HT1080 (cell line): ENCODE measurements around the gene RASL12. TPM values are rescaled to one million over a fixed set of nuclear protein-coding genes. Genes with fewer than 3 reads are reported as not detected.
"Not testable (repeated sequence)": the region's sequence is repeated elsewhere in the genome, so short reads cannot be mapped to it uniquely, and the experiment has no call there.

Experiments used
- DNase-seq: peaks from one replicate; pipeline ENCODE4 v3.0.0-alpha.2; 2015; ENCODE audit warnings: low read depth
- total RNA-seq: library from RNA; depleted of rRNA; stranded (reverse); fragments of >200 nt; shearing (Covaris generic); gene quantifications from 2 replicates; pipeline ENCODE4 v1.2.3, GENCODE V29; 2014

RASL12 gene
- total RNA-seq, 1 experiment from 2014 or later = not detected

- not testable (repeated sequence) for DNase-seq
Measured at GRCh38 chr15:65075607-65076395, 8.0 kb upstream of the RASL12 start.

DNA sequence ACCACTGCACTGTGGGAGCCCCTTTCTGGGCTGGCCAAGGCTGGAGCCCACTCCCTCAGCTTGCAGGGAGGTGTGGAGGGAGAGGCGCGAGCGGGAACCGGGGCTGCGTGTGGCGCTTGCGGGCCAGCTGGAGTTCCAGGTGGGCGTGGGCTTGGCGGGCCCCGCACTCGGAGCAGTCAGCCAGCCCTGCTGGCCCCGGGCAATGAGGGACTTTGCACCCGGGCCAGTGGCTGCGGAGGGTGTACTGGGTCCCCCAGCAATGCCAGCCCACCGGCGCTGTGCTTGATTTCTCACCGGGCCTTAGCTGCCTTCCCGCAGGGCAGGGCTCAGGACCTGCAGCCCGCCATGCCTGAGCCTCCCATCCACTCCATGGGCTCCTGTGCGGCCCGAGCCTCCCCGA is 7.2 kb upstream of the RASL12 start:
- not testable (repeated sequence) for DNase-seq

- no peak for DNase-seq
Measured at GRCh38 chr15:65072617-65073016, 4.8 kb upstream of the RASL12 start.

GRCh38 chr15:65072027-65072426 is 4.2 kb upstream of the RASL12 start:
- DNase-seq = no peak

DNA sequence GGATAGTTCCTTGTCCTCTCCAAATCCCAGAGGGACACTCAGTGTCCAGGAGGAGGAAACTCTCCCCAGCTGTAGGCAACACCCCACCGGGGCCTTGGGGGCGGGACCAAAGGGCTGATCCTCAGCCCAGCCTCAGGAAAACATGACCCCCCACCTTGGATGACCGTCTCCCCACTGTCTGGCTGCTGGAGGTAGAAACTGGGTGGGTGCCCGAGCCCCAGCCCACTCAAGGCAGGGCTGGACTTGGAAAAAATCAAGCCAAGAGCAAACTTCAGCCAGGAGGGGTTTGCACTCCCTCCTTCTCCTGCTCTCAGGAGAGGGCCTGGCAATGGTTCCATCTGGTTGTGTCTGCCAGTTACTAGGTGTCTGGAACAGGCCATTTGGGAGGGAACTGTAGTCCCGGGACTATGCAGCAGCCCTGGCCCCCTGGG is 3.6 kb upstream of the RASL12 start:
- DNase-seq = no peak

- DNase-seq = no peak
Measured at GRCh38 chr15:65069779-65070546, 2.2 kb upstream of the RASL12 start.

GRCh38 chr15:65069179-65069578 is 1.4 kb upstream of the RASL12 start:
- DNase-seq = no peak

GRCh38 chr15:65068403-65068788 is 605 bp upstream of the RASL12 start:
- no peak for DNase-seq

DNA sequence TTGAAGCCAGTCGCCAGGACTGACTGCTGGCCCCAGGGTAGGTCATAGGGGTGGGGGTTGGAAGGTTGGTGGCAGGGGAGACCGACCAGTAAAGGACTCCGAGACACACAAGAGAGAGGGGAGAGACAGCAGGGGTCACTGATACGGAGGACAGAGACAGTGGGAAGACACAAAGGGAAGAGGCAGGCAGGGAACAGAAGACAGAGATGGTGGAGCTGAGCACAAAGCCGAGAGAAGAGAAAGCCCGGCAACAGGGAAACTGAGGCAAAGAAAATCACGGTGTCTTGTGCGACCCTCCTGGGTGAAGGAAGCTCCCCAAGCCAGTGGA is 510 bp downstream of the RASL12 start:
- no peak for DNase-seq

DNA sequence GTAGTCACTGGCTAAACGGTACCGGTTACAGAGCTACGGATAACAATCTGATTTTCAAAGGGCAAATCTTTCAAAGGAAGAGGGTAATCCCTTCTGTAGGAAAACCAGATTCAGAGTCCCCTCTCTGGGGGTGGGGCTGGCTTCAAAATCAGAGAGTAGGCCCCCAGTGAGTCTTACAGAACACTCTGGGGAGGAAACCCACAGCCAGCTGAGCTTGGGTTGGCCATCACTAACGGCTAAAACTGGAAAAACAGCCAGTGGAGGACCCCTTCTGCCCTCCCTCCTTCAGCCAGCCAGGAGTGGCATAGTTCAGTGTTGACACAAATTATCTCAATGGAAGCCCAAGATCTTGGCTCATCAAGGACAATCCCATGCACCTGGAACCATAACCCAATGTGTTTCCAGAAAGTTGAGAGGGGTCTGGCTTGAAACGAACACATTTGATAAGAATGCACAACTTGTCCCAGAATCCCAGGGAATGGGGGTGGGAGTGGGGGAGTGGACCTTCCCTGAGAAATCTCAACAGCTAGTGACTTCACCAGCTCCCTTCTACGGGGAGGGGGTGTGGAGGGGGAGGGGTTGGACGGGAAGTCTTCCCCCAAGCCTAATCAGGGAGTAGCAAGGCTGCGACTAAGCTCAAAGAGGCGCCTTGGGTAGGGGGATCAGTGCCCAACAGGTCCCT is 1.0 kb downstream of the RASL12 start:
- DNase-seq = no peak

- no peak for DNase-seq
Measured at GRCh38 chr15:65066001-65066634, 1.7 kb downstream of the RASL12 start.

- DNase-seq = no peak
Measured at GRCh38 chr15:65062726-65063125, 5.1 kb downstream of the RASL12 start.

GRCh38 chr15:65062061-65062460 is 5.7 kb downstream of the RASL12 start:
- DNase-seq = no peak

GRCh38 chr15:65060641-65061397 is 7.0 kb downstream of the RASL12 start:
- no peak for DNase-seq

GRCh38 chr15:65059931-65060596 is 7.7 kb downstream of the RASL12 start:
- no peak for DNase-seq

- no peak for DNase-seq
Measured at GRCh38 chr15:65059369-65059750, 8.4 kb downstream of the RASL12 start.

DNA sequence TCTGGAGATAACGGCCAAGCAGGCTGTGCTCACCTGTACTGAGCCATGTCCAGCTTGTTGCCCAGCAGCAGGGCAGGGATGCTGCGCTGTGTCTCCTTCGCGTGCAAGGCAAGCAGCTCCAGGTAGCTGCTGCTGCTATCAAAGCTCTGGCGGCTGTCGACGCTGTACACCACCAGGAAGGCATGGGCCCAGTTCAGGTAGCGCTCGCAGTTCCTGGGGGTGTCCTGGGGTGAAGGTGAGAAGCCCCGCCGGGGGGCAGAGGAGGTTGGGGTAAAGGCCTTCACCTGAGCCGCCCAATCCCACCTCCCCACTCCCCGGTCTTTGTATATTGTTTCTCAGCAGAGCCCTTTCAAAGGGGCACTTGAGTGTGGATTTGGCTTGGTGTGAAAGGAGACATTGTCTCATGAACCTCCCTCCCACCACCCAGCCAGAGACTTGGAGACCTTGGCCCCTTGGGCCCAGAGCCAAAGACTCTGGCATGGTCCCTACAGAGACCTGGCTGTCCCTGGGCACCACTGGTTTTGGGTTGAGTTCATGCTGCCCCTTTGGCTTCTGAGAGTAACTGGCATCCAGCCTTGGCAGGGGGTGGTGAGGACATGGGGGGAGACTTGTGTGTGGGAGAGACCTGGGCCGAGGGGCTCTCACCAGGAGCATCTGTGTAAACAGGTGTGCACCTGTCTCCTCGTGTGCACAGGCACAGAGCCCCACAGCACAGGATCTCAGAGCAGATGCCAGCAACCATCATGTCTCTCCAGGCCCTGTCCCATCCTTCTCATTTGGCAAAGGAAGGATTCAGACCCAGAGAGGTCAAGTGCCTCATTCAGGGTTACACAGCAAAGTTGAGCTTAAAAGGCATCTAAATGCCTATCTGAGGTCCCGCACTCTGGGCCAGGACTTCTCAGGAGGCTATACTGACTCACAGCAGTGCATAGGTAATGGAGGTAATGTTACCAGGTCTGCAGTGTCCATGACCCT is 9.1 kb downstream of the RASL12 start:
- no peak for DNase-seq

GRCh38 chr15:65057549-65057940 is 10.2 kb downstream of the RASL12 start:
- no peak for DNase-seq

DNA sequence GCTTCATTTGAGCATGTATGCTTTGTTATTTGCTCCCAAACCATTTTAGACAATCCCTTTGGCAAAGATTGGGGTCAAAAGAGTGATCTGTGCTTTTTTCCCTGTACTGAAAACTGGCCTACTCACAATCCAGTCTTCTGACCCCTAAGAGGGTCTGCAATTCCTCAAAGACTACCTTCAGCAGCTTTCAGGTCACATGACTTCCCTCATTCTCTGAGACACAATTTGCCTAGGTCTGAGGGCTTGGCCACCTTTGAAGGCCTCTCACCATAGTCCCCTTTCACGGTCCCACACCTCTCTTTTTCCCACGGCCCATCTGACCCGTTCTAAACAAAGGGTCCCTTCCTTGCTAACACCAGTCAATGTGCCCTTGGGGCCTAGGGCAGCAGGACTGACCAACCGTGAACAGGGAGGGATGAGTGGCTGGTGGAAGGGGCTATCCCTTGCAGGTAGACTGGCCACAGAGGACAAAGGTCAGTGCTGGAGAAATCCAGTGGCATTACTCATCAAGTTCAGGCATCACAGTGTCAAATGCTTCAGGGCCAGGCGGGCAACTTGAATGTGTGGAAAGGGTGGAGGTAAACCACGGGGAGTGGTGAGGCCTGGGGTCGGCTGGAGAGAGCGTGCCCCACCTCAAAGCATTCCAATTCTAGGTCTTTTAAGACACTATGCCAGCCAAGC is 10.8 kb downstream of the RASL12 start:
- peak; percentile 62 for DNase-seq
